Muscle layer of colon (tissue), 2 donors: ENCODE data around the gene CDC27.
"Not testable (repeated sequence)": the region's sequence is repeated elsewhere in the genome, so short reads cannot be mapped to it uniquely, and the experiment has no call there.

Experiments
- H3K27ac ChIP-seq: one replicate; pipeline ENCODE4 v1.7.0; 2013; ENCODE audit warnings: low read depth, mild to moderate bottlenecking, low read length, moderate library complexity
- H3K27me3 ChIP-seq, 2 donors: one replicate each; pipeline ENCODE4 v1.7.0; 2013; ENCODE audit warnings: low read length in 2 of 2, mild to moderate bottlenecking in 2 of 2; ENCODE audit not compliant: insufficient read depth in 2 of 2, control insufficient read depth in 1 of 2
- H3K36me3 ChIP-seq: one replicate; pipeline ENCODE4 v1.7.0; 2013; ENCODE audit warnings: mild to moderate bottlenecking, low read length; ENCODE audit not compliant: insufficient read depth
- H3K4me1 ChIP-seq: one replicate; pipeline ENCODE4 v1.7.0; 2013; ENCODE audit warnings: mild to moderate bottlenecking, low read length; ENCODE audit not compliant: insufficient read depth
- H3K4me3 ChIP-seq, 2 donors: one replicate each; pipeline ENCODE4 v1.7.0; 2013; ENCODE audit warnings: low read length in 2 of 2, low read depth in 1 of 2, mild to moderate bottlenecking in 1 of 2, moderate library complexity in 1 of 2
- H3K9ac ChIP-seq: one replicate; pipeline ENCODE4 v1.7.0; 2013; ENCODE audit warnings: low read length
- H3K9me3 ChIP-seq: one replicate; pipeline ENCODE4 v1.7.0; 2013; ENCODE audit warnings: mild to moderate bottlenecking, low read length
- donor health status: abdominal sarcoma.
- donor health status: Adenocarcinoma of cecum.

The CDC27 gene

GRCh38 chr17:47119746-47120520 is 69.2 kb downstream of the CDC27 start:
- H3K9ac ChIP-seq: no peak overlapping the region
- H3K9me3 ChIP-seq: no peaks in the 10 kb centered on the region
- no peaks in the 10 kb centered on the region for H3K27me3 ChIP-seq
- no peaks in the 10 kb centered on the region for H3K4me1 ChIP-seq
- no peak overlapping the region for H3K27ac ChIP-seq
- no peak overlapping the region for H3K4me3 ChIP-seq
- H3K36me3 ChIP-seq: peaks cover 20% of the 10 kb centered on the region

GRCh38 chr17:47117386-47117785 is 71.7 kb downstream of the CDC27 start:
- H3K9me3 ChIP-seq: no peaks in the 10 kb centered on the region
- H3K36me3 ChIP-seq: peaks cover 11% of the 10 kb centered on the region

GRCh38 chr17:47106130-47106529 is 83.0 kb downstream of the CDC27 start:
- H3K27me3 ChIP-seq: no peaks in the 10 kb centered on the region
- no peak overlapping the region for H3K27ac ChIP-seq
- no peaks in the 10 kb centered on the region for H3K36me3 ChIP-seq
- no peaks in the 10 kb centered on the region for H3K4me1 ChIP-seq
- no peak overlapping the region for H3K4me3 ChIP-seq
- no peak overlapping the region for H3K9ac ChIP-seq
- H3K9me3 ChIP-seq: no peaks in the 10 kb centered on the region

More at GRCh38 chr17:47117386-47117785, 71.7 kb downstream of the CDC27 start:
- no peaks in the 10 kb centered on the region for H3K27me3 ChIP-seq
- H3K9ac ChIP-seq: no peak overlapping the region
- no peaks in the 10 kb centered on the region for H3K4me1 ChIP-seq
- no peak overlapping the region for H3K4me3 ChIP-seq
- H3K27ac ChIP-seq: no peak overlapping the region

- not testable (repeated sequence) for H3K27me3 ChIP-seq
These were observed 83.8 kb downstream of the CDC27 start for GRCh38 chr17:47105246-47105645.

GRCh38 chr17:47102914-47103313 is 86.2 kb downstream of the CDC27 start:
- Histone ChIP-seq H3K4me1 (peaks cover 6% of the 10 kb centered on the region), H3K9ac (no peak overlapping the region), H3K4me3 (no peak overlapping the region), H3K9me3 (no peaks in the 10 kb centered on the region), H3K27me3 (no peaks in the 10 kb centered on the region), H3K27ac (no peak overlapping the region), H3K36me3 (no peaks in the 10 kb centered on the region)

More at GRCh38 chr17:47105246-47105645, 83.8 kb downstream of the CDC27 start:
- H3K27ac ChIP-seq, H3K36me3 ChIP-seq, H3K9me3 ChIP-seq, H3K9ac ChIP-seq, H3K4me1 ChIP-seq, H3K4me3 ChIP-seq: not testable (repeated sequence)

GRCh38 chr17:47099987-47100711 is 88.9 kb downstream of the CDC27 start:
- Histone ChIP-seq H3K27ac (peak overlapping the region; percentile 68), H3K36me3 (no peaks in the 10 kb centered on the region), H3K9me3 (no peaks in the 10 kb centered on the region), H3K9ac (peak overlapping the region; percentile 73), H3K4me1 (peaks cover 6% of the 10 kb centered on the region), H3K4me3 (peak overlapping the region; percentile 78 to 99), H3K27me3 (no peaks in the 10 kb centered on the region)

- Histone ChIP-seq H3K9ac (peak overlapping the region; percentile 73), H3K4me1 (peaks cover 6% of the 10 kb centered on the region), H3K27ac (peak overlapping the region; percentile 68), H3K36me3 (no peaks in the 10 kb centered on the region), H3K27me3 (no peaks in the 10 kb centered on the region), H3K9me3 (no peaks in the 10 kb centered on the region), H3K4me3 (peak overlapping the region; percentile 78 to 99)
These were observed 89.6 kb downstream of the CDC27 start for GRCh38 chr17:47099451-47099986.

GRCh38 chr17:47096343-47096742 is 92.8 kb downstream of the CDC27 start:
- Histone ChIP-seq H3K36me3 (no peaks in the 10 kb centered on the region), H3K9ac (no peak overlapping the region), H3K27me3 (no peaks in the 10 kb centered on the region), H3K4me1 (peaks cover 6% of the 10 kb centered on the region), H3K9me3 (no peaks in the 10 kb centered on the region), H3K27ac (no peak overlapping the region), H3K4me3 (no peak overlapping the region)

GRCh38 chr17:47095268-47095667 is 93.8 kb downstream of the CDC27 start:
- Histone ChIP-seq H3K27ac (no peak overlapping the region), H3K9me3 (no peaks in the 10 kb centered on the region), H3K36me3 (no peaks in the 10 kb centered on the region), H3K4me3 (no peak overlapping the region), H3K27me3 (no peaks in the 10 kb centered on the region), H3K9ac (no peak overlapping the region), H3K4me1 (peaks cover 6% of the 10 kb centered on the region)

- Histone ChIP-seq H3K9me3 (no peaks in the 10 kb centered on the region), H3K4me1 (no peaks in the 10 kb centered on the region), H3K36me3 (no peaks in the 10 kb centered on the region), H3K4me3 (no peak overlapping the region), H3K27me3 (no peaks in the 10 kb centered on the region), H3K27ac (no peak overlapping the region), H3K9ac (no peak overlapping the region)
These were observed 102.0 kb downstream of the CDC27 start for GRCh38 chr17:47087093-47087492.

GRCh38 chr17:47085736-47086135 is 103.4 kb downstream of the CDC27 start:
- Histone ChIP-seq H3K27ac (no peak overlapping the region), H3K36me3 (no peaks in the 10 kb centered on the region), H3K4me3 (no peak overlapping the region), H3K4me1 (no peaks in the 10 kb centered on the region), H3K9me3 (no peaks in the 10 kb centered on the region), H3K9ac (no peak overlapping the region), H3K27me3 (no peaks in the 10 kb centered on the region)
